HepG2 (cell line): ENCODE results near the gene C1orf21. TPM values are rescaled to one million over a fixed set of nuclear protein-coding genes. Genes with fewer than 3 reads are reported as not detected.

Experiments
- ATAC-seq: fragments of 200-7000 bp; cut with Tn5 transposase; 3 replicates; pipeline ENCODE4 v1.9.1; 2020; ENCODE audit warnings: mild to moderate bottlenecking, moderate library complexity
- BruUV-seq: library from RNA; stranded (reverse); fragments of 400-500 nt; replicated peaks from 2 replicates; lab custom pipeline; 2021; lab: Mats Ljungman, UMichigan
- CTCF ChIA-PET: fragments of 300-600 bp; formaldehyde crosslinking; extraction: SDS; loops from one replicate; lab custom pipeline; 2021; ENCODE audit warnings: low total read pairs, inconsistent platforms, low intra/inter-chr PET ratio; lab: Yijun Ruan, JAX
- POLR2A ChIA-PET: fragments of 350-600 bp; sonication (Branson Sonifier 250); formaldehyde crosslinking; loops from one replicate; lab custom pipeline; 2020; ENCODE audit warnings: antibody characterized with exemption, inconsistent platforms; lab: Yijun Ruan, JAX
- DNase-seq: peaks from one replicate; pipeline ENCODE4 v3.0.0-alpha.2; 2015; ENCODE audit warnings: low spot score
- FAIRE-seq: peaks from 3 replicates; lab custom pipeline; 2011; peaks lifted over from hg19 to GRCh38; lab: Jason Lieb, UNC
- H2AFZ ChIP-seq: one replicate; pipeline ENCODE4 v1.6.1; 2011; ENCODE audit warnings: low read length, inconsistent platforms
- H3K27ac ChIP-seq: fragments of 300-600 bp; 3 replicates; pipeline ENCODE4 v1.8.0; 2011; ENCODE audit warnings: mixed run types, mild to moderate bottlenecking, mixed read lengths, low read length, inconsistent platforms; ENCODE audit not compliant: insufficient read depth; ENCODE audit errors: extremely low read length
- H3K27me3 ChIP-seq, 2 experiments: fragments of 200-600 bp in 1 of 2; 2 replicates in 1 of 2; 3 replicates in 1 of 2; pipeline versions ENCODE4 v1.6.0 to v1.8.0; 2011; ENCODE audit warnings: low read length in 2 of 2, mild to moderate bottlenecking in 2 of 2, moderate library complexity in 2 of 2, inconsistent platforms in 1 of 2; ENCODE audit not compliant: insufficient read depth in 2 of 2, control insufficient read depth in 1 of 2
- H3K36me3 ChIP-seq, 2 experiments: fragments of 200-600 bp in 1 of 2; replicated peaks in 1 of 2; 2 replicates in 1 of 2; 3 replicates in 1 of 2; pipeline versions ENCODE4 v1.5.1 to v1.8.0; 2011; ENCODE audit warnings: low read length in 2 of 2, inconsistent platforms in 1 of 2; ENCODE audit not compliant: insufficient read depth in 2 of 2, control insufficient read depth in 1 of 2
- H3K4me1 ChIP-seq: 2 replicates; pipeline ENCODE4 v1.5.1; 2012; ENCODE audit warnings: low read length, inconsistent platforms; ENCODE audit not compliant: insufficient read depth
- H3K4me2 ChIP-seq: 2 replicates; pipeline ENCODE4 v1.6.0; 2011; ENCODE audit warnings: low read depth, low read length, inconsistent platforms
- H3K4me3 ChIP-seq, 3 experiments: fragments of 200-600 bp in 1 of 3; sonication (generic), shearing (Covaris generic) in 1 of 3; replicated peaks in 1 of 3; 2 replicates each; pipeline ENCODE4 v1.5.1; 2011 to 2016; ENCODE audit warnings: low read length in 3 of 3, inconsistent platforms in 2 of 3, low read depth in 2 of 3, mild to moderate bottlenecking in 2 of 3, control low read depth in 1 of 3, mixed read lengths in 1 of 3; ENCODE audit not compliant: insufficient read depth in 1 of 3
- H3K79me2 ChIP-seq: one replicate; pipeline ENCODE4 v1.6.1; 2011; ENCODE audit warnings: low read length, inconsistent platforms; ENCODE audit not compliant: insufficient read depth
- H3K9ac ChIP-seq: 2 replicates; pipeline ENCODE4 v1.6.0; 2011; ENCODE audit warnings: mild to moderate bottlenecking, low read depth, low read length, inconsistent platforms; ENCODE audit not compliant: insufficient read depth
- H3K9me3 ChIP-seq: 2 replicates; pipeline ENCODE4 v1.5.1; 2012; ENCODE audit warnings: mild to moderate bottlenecking, low read length
- H4K20me1 ChIP-seq: 2 replicates; pipeline ENCODE4 v1.6.0; 2011; ENCODE audit warnings: inconsistent platforms, mild to moderate bottlenecking, low read length, moderate library complexity; ENCODE audit not compliant: insufficient read depth
- AGO2 ChIP-seq: fragments of 200-400 bp; formaldehyde crosslinking; optimal IDR thresholded peaks from 2 replicates; pipeline ENCODE3; 2017; ENCODE audit warnings: mild to moderate bottlenecking, low read depth, low read length, moderate library complexity
- ARHGAP35 ChIP-seq: sonication (generic); formaldehyde crosslinking; IDR thresholded peaks from 2 replicates; pipeline ENCODE4 v1.9.0; 2022; ENCODE audit warnings: mild to moderate bottlenecking, inconsistent platforms, moderate library complexity, missing genetic modification reagents, borderline replicate concordance
- CREM ChIP-seq, 2 experiments: sonication (generic) in 1 of 2; formaldehyde crosslinking in 1 of 2; IDR thresholded peaks; 2 replicates each; pipeline versions ENCODE4 v1.4.0 to v1.6.1; 2016 to 2020; ENCODE audit warnings: antibody characterized with exemption in 1 of 2, mild to moderate bottlenecking in 1 of 2, missing genetic modification reagents in 1 of 2
- GABPA ChIP-seq, 2 experiments: IDR thresholded peaks; 2 replicates each; pipeline ENCODE4 v1.6.1; 2011 to 2016; ENCODE audit warnings: low read depth in 2 of 2, low read length in 1 of 2, missing biosample characterization in 1 of 2, missing genetic modification characterization in 1 of 2
- HNF4A ChIP-seq: sonication (generic); formaldehyde crosslinking; IDR thresholded peaks from 2 replicates; pipeline ENCODE4 v1.4.0; 2020; ENCODE audit warnings: missing genetic modification reagents
- KMT2B ChIP-seq: IDR thresholded peaks from 2 replicates; pipeline ENCODE4 v1.6.1; 2016; ENCODE audit warnings: missing genetic modification reagents, missing compliant biosample characterization
- PHF20 ChIP-seq: sonication (generic); formaldehyde crosslinking; IDR thresholded peaks from 2 replicates; pipeline ENCODE4 v1.5.0; 2020; ENCODE audit warnings: mild to moderate bottlenecking, missing genetic modification reagents
- SPEN ChIP-seq: sonication (generic); formaldehyde crosslinking; IDR thresholded peaks from 2 replicates; pipeline ENCODE4 v1.5.1; 2020; ENCODE audit warnings: low read depth, mild to moderate bottlenecking, missing genetic modification reagents
- STAG1 ChIP-seq: sonication (generic); formaldehyde crosslinking; IDR thresholded peaks from 2 replicates; pipeline ENCODE4 v1.4.0; 2020; ENCODE audit warnings: missing genetic modification reagents
- ZNF124 ChIP-seq: sonication (generic); formaldehyde crosslinking; IDR thresholded peaks from 2 replicates; pipeline ENCODE4 v1.4.0; 2020; ENCODE audit warnings: missing genetic modification reagents
- ZNF282 ChIP-seq: fragments of 450-650 bp; IDR thresholded peaks from 2 replicates; pipeline ENCODE4 v1.6.1; 2018; ENCODE audit not compliant: partially characterized antibody
- ZNF672 ChIP-seq: sonication (generic); formaldehyde crosslinking; IDR thresholded peaks from 2 replicates; pipeline ENCODE4 v1.8.1; 2022; ENCODE audit warnings: missing genetic modification reagents
- WGBS: methylation state at CpG from one replicate; pipeline ENCODE4 v1.1.6; 2017; ENCODE audit warnings: low lambda C conversion rate; 5-methylcytosine and 5-hydroxymethylcytosine counted together
- in situ Hi-C: cut with HindIII; loops from 2 replicates; pipeline ENCODE4 v1.10.0; 2017; ENCODE audit warnings: low pct_unique_long_range_greater_than_20kb; ENCODE audit not compliant: extremely low pct_ligation_motif_present
- intact Hi-C: fragments of 100-400 bp; cut with micrococcal nuclease; formaldehyde crosslinking; loops from one replicate; pipeline ENCODE4 v1.10.0; 2022; ENCODE audit not compliant: unreplicated experiment
- polyA plus RNA-seq, 8 experiments: library from polyadenylated mRNA; depleted of rRNA in 3 of 8; stranded (reverse) in 7 of 8; unstranded in 1 of 8; fragments of >200 nt; fragmentation: Illumina TruSeq in 4 of 8; extraction: Trizol in 4 of 8; gene quantifications; 2 replicates each; pipeline versions ENCODE4 v1.2.1 to v1.2.3, GENCODE V29; 2011 to 2016; ENCODE audit warnings: low read depth in 4 of 8, missing spikeins in 1 of 8, mixed read lengths in 1 of 8; ENCODE audit not compliant: insufficient read depth in 1 of 8
- total RNA-seq, 5 experiments: library from RNA; depleted of rRNA; stranded (reverse); fragments of >200 nt; fragmentation: Illumina TruSeq; extraction: Trizol; gene quantifications; 2 replicates each; pipeline ENCODE4 v1.2.3, GENCODE V29; 2016; ENCODE audit warnings: low read depth in 1 of 5
- TF ChIP-seq, protein P1 (sequence below): sonication (generic); formaldehyde crosslinking; IDR thresholded peaks from 2 replicates; pipeline ENCODE4 v1.8.1; 2023; ENCODE audit warnings: mild to moderate bottlenecking, moderate library complexity, missing genetic modification reagents

C1orf21 gene
- total and polyA plus RNA-seq, 2 of the 13 experiments (the other 11 are each of a cell fraction or from before 2014, with no cell fraction given): not detected

DNA sequence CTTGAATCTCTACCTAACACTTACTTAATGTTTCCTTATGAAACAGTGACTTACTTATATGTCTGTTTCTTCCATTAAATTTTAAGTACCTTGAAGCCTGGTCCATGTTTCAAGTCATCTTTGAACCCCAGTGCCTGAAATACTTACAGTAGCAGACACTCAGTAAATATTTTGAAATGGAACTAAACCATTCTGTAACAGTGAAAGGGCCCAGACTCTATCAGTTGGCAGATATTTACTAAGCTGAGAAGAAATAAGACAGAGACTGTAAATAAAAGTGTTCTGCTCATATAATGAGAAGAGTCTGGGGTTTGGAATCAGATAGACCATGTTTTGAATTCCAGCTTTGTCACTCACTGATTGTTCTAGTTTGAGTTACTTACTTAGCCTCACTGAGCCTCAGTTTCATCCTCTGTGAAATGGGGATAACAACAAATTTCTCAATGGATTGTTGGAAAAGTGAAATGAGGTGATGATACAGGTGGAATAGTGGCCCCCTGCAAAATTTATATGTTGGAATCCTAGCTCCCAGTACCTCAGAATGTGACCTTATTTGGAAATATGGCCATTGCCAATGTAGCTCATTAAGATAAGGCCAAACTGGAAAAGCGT is 19.3 kb upstream of the C1orf21 start:
- no TSS peak for BruUV-seq
- POLR2A ChIA-PET: no interaction called here
- FAIRE-seq (no peak), ATAC-seq (no peak), DNase-seq (no peak)
- in situ Hi-C loops (no loop called here), intact Hi-C loops (no loop called here)
- Histone ChIP-seq H3K27ac (no peak overlapping the region), H3K27me3 (peaks cover 0 to 12% of the 10 kb centered on the region in 2 experiments; a peak in 2 of 5 replicates), H3K4me3 (no peak overlapping the region), H3K9me3 (no peaks in the 10 kb centered on the region), H3K4me1 (no peaks in the 10 kb centered on the region), H3K79me2 (no peaks in the 10 kb centered on the region), H3K4me2 (no peak overlapping the region), H3K9ac (no peak overlapping the region), H2AFZ (no peak overlapping the region), H4K20me1 (no peaks in the 10 kb centered on the region), H3K36me3 (no peaks in the 10 kb centered on the region)
- CTCF ChIA-PET: no interaction called here
- WGBS: 5% methylated on average over 1 of the region's 1 CpG
- TF ChIP-seq SPEN (no peak), PHF20 (CRISPR knock-in tag) (no peak), ARHGAP35 (CRISPR knock-in tag) (no peak), ZNF672 (CRISPR knock-in tag) (no peak), STAG1 (CRISPR knock-in tag) (no peak)
- TF ChIP-seq, protein P1, sequence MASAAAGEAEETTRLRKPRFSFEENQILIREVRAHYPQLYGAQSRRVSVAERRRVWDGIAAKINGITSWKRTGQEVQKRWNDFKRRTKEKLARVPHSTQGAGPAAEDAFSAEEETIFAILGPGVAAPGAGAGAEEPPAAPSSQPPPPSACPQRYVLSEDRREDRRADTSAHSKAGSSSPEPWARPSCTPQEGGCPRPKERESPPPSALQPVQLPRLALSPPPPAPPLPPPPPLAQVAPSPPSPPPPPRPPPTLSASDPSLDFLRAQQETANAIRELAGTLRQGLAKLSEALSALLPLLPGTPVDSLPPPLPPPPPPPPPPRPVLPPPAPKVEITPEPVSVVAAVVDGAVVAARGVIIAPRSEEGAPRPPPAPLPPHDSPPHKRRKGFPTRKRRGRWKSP: no peak

DNA sequence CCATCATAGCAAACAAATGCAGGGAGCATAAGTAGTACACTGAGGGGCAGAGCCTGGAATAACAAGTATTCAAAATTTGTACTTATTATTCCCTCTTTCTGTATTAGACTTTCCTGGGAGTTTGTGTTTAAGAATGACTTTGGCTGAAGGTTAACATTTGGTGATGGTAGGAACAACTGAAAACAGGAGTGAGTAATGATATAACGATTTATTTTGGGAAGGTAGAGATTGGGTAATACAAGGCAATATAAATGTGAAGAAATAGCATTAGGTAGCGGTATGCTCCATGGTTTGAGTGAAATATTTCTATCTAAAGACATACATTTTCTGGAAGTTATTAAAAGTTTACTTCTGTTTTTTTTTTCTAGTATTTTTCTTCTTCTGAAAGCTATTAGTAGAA is 18.5 kb upstream of the C1orf21 start:
- Histone ChIP-seq H3K9ac (no peak overlapping the region), H3K27me3 (peaks cover 0 to 12% of the 10 kb centered on the region in 2 experiments; a peak in 2 of 5 replicates), H3K27ac (no peak overlapping the region), H3K79me2 (no peaks in the 10 kb centered on the region), H3K4me1 (no peaks in the 10 kb centered on the region), H4K20me1 (no peaks in the 10 kb centered on the region), H3K36me3 (no peaks in the 10 kb centered on the region), H3K4me3 (no peak overlapping the region), H3K4me2 (no peak overlapping the region), H3K9me3 (no peaks in the 10 kb centered on the region), H2AFZ (no peak overlapping the region)
- ChIA-PET CTCF (no interaction called here), POLR2A (no interaction called here)
- whole genome bisulfite sequencing: 1% methylated on average over 2 of the region's 2 CpGs
- in situ Hi-C loops: no loop called here
- no peak for ATAC-seq
- no TSS peak for BruUV-seq
- FAIRE-seq: no peak
- intact Hi-C loops: no loop called here
- no peak for DNase-seq
- no peak for TF ChIP-seq AGO2
- TF ChIP-seq CREM (IDR thresholded peaks at IDR 0.05): no peak
- TF ChIP-seq CREM (CRISPR knock-in tag; IDR thresholded peaks at IDR 0.05): no peak
- no peak for TF ChIP-seq KMT2B
- no peak for TF ChIP-seq ZNF124 (CRISPR knock-in tag)
- no peak for TF ChIP-seq ZNF282
- no peak for TF ChIP-seq GABPA (IDR thresholded peaks at IDR 0.05; ENCODE audit: low read depth, low read length)
- TF ChIP-seq GABPA (CRISPR knock-in tag; IDR thresholded peaks at IDR 0.05; ENCODE audit: low read depth): no peak
- no peak for TF ChIP-seq HNF4A (CRISPR knock-in tag)
